Mesothelial cell of epicardium (in vitro differentiated cells): Measurements from ENCODE around the gene OR2D2. TPM values are rescaled to one million over a fixed set of nuclear protein-coding genes. Genes with fewer than 3 reads are reported as not detected.

Experiments used
- DNase-seq, 2 experiments: peaks; one replicate each; pipeline ENCODE4 v3.0.0; 2021; ENCODE audit warnings: low spot score in 2 of 2; ENCODE audit not compliant: unreplicated experiment in 2 of 2
- H3K27ac Mint-ChIP-seq: 2 replicates; pipeline ENCODE4 v1.8.0; 2021; ENCODE audit warnings: mixed read lengths
- H3K27me3 Mint-ChIP-seq: 2 replicates; pipeline ENCODE4 v1.8.0; 2021; ENCODE audit warnings: low read depth, mixed read lengths
- H3K36me3 Mint-ChIP-seq: 2 replicates; pipeline ENCODE4 v1.8.0; 2021; ENCODE audit warnings: mixed read lengths
- H3K4me1 Mint-ChIP-seq: 2 replicates; pipeline ENCODE4 v1.8.0; 2021; ENCODE audit warnings: mixed read lengths
- H3K4me3 Mint-ChIP-seq: 2 replicates; pipeline ENCODE4 v1.8.0; 2021; ENCODE audit warnings: mild to moderate bottlenecking, moderate library complexity, mixed read lengths
- H3K9me3 Mint-ChIP-seq: 2 replicates; pipeline ENCODE4 v1.8.0; 2021; ENCODE audit warnings: mixed read lengths
- CTCF ChIP-seq: fragments of 200-600 bp; sonication (generic); IDR thresholded peaks from one replicate; pipeline ENCODE4 v1.5.0; 2021; ENCODE audit warnings: antibody characterized with exemption; ENCODE audit not compliant: unreplicated experiment
- total RNA-seq: library from RNA; stranded (reverse); gene quantifications from 3 replicates; pipeline ENCODE4 v1.2.1, GENCODE V29; 2021

OR2D2 gene
- 0.40 to 0.85 TPM (median 0.41 TPM) in 3 replicates for total RNA-seq

- Mint-ChIP-seq H3K27me3 (no peaks in the 10 kb centered on the region), H3K4me1 (no peaks in the 10 kb centered on the region), H3K36me3 (no peaks in the 10 kb centered on the region), H3K9me3 (no peaks in the 10 kb centered on the region), H3K4me3 (no peak within 1 kb of the TSS), H3K27ac (no peak within 1 kb of the TSS)
- no peak for TF ChIP-seq CTCF
- DNase-seq, result no peak
Measured at GRCh38 chr11:6892400-6892799, at the start of gene OR2D2. Gene OR2D2 (minus strand): TSS chr11:6892500. CDS start chr11:6892500, 0 bp downstream.

DNA sequence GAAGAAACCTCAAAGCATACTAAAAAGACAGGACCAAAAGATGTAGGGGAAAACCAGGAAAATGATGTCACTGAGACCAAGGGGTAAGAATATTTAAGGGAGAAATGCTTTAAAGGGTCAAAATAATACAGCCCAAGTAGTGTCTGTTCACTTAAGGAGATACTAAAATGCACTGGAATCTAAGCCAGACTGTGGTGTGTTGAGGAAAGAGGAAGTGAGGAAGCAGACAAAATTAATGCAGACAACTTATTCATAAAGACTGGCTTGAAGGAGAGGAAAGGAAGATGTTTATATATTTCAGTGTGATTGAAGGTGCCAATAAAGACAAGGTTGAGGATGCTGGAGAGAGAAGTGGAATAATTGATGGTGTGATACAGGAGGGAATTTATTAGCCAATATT is 49.7 kb upstream of the OR2D2 start:
- peaks cover 3% of the 10 kb centered on the region for H3K36me3 Mint-ChIP-seq
- DNase-seq, result no peak
- H3K4me1 Mint-ChIP-seq, result no peaks in the 10 kb centered on the region
- no peak overlapping the region for H3K4me3 Mint-ChIP-seq
- no peaks in the 10 kb centered on the region for H3K9me3 Mint-ChIP-seq
- no peak for TF ChIP-seq CTCF
- H3K27me3 Mint-ChIP-seq, result no peaks in the 10 kb centered on the region
- H3K27ac Mint-ChIP-seq, result no peak overlapping the region

- Mint-ChIP-seq H3K9me3 (no peaks in the 10 kb centered on the region), H3K4me1 (peaks cover 8% of the 10 kb centered on the region), H3K4me3 (no peak overlapping the region), H3K27ac (no peak overlapping the region), H3K36me3 (no peaks in the 10 kb centered on the region), H3K27me3 (no peaks in the 10 kb centered on the region)
- TF ChIP-seq CTCF, result no peak
- no peak for DNase-seq
Measured at GRCh38 chr11:6932145-6932544, 39.8 kb upstream of the OR2D2 start.

DNA sequence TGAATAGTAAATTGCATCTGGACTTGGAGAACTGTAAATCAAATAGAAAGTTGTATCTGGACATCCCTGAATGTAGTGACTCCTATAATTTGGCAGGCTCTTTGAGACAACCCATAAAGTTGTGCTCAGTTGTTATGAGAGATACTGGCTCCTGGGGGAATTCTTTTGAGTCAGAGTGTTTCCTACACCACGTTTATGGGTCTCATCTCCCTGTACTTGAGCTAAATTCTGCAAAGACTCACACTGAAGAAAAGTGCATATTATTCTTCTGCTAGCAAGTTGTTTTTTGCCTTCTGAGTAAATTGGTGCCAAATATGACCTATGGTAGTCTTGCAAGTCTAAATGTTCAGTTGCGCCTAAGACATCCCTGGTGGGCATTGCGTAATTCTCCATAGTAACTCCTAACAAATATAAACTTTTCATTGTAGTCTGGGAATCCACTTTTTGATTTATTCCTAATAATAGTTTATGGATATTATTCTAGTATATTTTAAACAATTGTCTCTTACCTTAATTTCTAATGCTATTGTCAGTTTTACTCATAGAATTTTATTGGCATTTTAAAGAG is 38.9 kb upstream of the OR2D2 start:
- no peaks in the 10 kb centered on the region for H3K36me3 Mint-ChIP-seq
- no peak for DNase-seq
- no peaks in the 10 kb centered on the region for H3K27me3 Mint-ChIP-seq
- no peak overlapping the region for H3K4me3 Mint-ChIP-seq
- TF ChIP-seq CTCF, result no peak
- no peaks in the 10 kb centered on the region for H3K9me3 Mint-ChIP-seq
- no peak overlapping the region for H3K27ac Mint-ChIP-seq
- H3K4me1 Mint-ChIP-seq, result peaks cover 12% of the 10 kb centered on the region

GRCh38 chr11:6928916-6929315 is 36.6 kb upstream of the OR2D2 start:
- no peak for DNase-seq
- Mint-ChIP-seq H3K36me3 (no peaks in the 10 kb centered on the region), H3K27me3 (no peaks in the 10 kb centered on the region), H3K4me1 (peaks cover 12% of the 10 kb centered on the region), H3K4me3 (no peak overlapping the region), H3K9me3 (no peaks in the 10 kb centered on the region), H3K27ac (no peak overlapping the region)
- TF ChIP-seq CTCF, result no peak

DNA sequence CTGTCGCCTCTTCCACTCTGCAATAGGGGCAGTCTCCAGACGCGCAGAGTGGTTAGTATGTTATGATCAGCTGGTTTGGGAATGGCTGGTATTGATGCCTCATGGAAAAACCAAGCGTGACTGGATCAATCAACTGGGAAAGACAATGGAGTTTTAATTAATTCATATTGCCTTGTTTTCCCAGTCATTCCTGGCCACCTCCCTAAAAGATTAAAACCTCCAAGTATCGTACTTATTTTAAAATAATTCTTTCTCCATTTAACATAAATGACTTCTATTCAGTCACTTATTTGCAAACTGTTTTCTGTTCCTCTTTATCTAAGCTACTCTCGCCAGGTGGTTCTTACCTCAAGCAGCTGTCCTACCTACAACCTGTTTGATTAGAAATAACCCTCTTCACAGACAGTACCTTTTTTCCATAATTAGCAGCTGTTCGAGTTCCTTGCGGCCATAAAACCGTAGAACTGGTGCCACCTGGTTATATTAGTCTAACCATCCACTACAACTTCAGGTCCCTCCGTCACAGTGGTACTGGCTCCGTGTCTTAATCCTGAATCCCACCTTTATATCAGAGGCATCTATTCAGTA is 34.8 kb upstream of the OR2D2 start:
- Mint-ChIP-seq H3K4me1 (peaks cover 12% of the 10 kb centered on the region), H3K4me3 (peak overlapping the region; percentile 90), H3K27ac (no peak overlapping the region), H3K27me3 (no peaks in the 10 kb centered on the region), H3K36me3 (no peaks in the 10 kb centered on the region), H3K9me3 (no peaks in the 10 kb centered on the region)
- no peak for TF ChIP-seq CTCF
- no peak for DNase-seq
